GM23248 (cell line): ENCODE data around the gene ST6GALNAC3. TPM values are rescaled to one million over a fixed set of nuclear protein-coding genes. Genes with fewer than 3 reads are reported as not detected.

Experiments used
- DNase-seq: peaks from one replicate; pipeline ENCODE4 v3.0.0-alpha.2; 2015
- H2AFZ ChIP-seq: fragments of 200-600 bp; sonication (generic); 2 replicates; pipeline ENCODE4 v1.6.1; 2016; ENCODE audit warnings: antibody characterized with exemption
- H3F3A ChIP-seq: fragments of 200-600 bp; sonication (generic); 2 replicates; pipeline ENCODE4 v1.6.1; 2016; ENCODE audit warnings: mild to moderate bottlenecking, antibody characterized with exemption, mixed run types; ENCODE audit not compliant: insufficient read depth
- H3K27ac ChIP-seq: fragments of 200-600 bp; sonication (generic); 2 replicates; pipeline ENCODE4 v1.5.1; 2016; ENCODE audit warnings: mild to moderate bottlenecking
- H3K27me3 ChIP-seq: fragments of 200-600 bp; sonication (generic); replicated peaks from 2 replicates; pipeline ENCODE4 v1.6.1; 2016; ENCODE audit warnings: mild to moderate bottlenecking; ENCODE audit not compliant: insufficient read depth
- H3K36me3 ChIP-seq: fragments of 200-600 bp; sonication (generic); 2 replicates; pipeline ENCODE4 v1.6.1; 2016; ENCODE audit warnings: low read depth, mild to moderate bottlenecking
- H3K4me1 ChIP-seq: fragments of 200-600 bp; sonication (generic); 2 replicates; pipeline ENCODE4 v1.6.1; 2016; ENCODE audit warnings: mild to moderate bottlenecking; ENCODE audit not compliant: insufficient read depth
- H3K4me2 ChIP-seq: fragments of 200-600 bp; sonication (generic); one replicate; pipeline ENCODE4 v1.6.1; 2016; ENCODE audit warnings: mild to moderate bottlenecking; ENCODE audit not compliant: unreplicated experiment
- H3K4me3 ChIP-seq: fragments of 200-600 bp; sonication (generic); 2 replicates; pipeline ENCODE4 v1.5.1; 2016; ENCODE audit warnings: mild to moderate bottlenecking
- H3K79me2 ChIP-seq: fragments of 200-600 bp; sonication (generic); 2 replicates; pipeline ENCODE4 v1.6.1; 2016; ENCODE audit warnings: mild to moderate bottlenecking; ENCODE audit not compliant: insufficient read depth
- H3K9ac ChIP-seq: fragments of 200-600 bp; sonication (generic); 2 replicates; pipeline ENCODE4 v1.6.1; 2016; ENCODE audit warnings: mild to moderate bottlenecking
- H3K9me2 ChIP-seq: fragments of 200-600 bp; sonication (generic); 2 replicates; pipeline ENCODE4 v1.6.1; 2016; ENCODE audit warnings: mixed run types, mild to moderate bottlenecking, moderate library complexity; ENCODE audit not compliant: insufficient read depth
- H3K9me3 ChIP-seq: fragments of 200-600 bp; sonication (generic); one replicate; pipeline ENCODE4 v1.6.1; 2017; ENCODE audit warnings: low read depth
- H4K20me1 ChIP-seq: fragments of 200-600 bp; sonication (generic); 2 replicates; pipeline ENCODE4 v1.6.0; 2016; ENCODE audit not compliant: insufficient read depth
- EZH2 ChIP-seq: fragments of 200-600 bp; sonication (generic); IDR thresholded peaks from 2 replicates; pipeline ENCODE4 v1.6.1; 2018; ENCODE audit warnings: antibody characterized with exemption, mild to moderate bottlenecking; ENCODE audit not compliant: insufficient read depth, poor library complexity, severe bottlenecking
- EZH2phosphoT487 ChIP-seq: fragments of 200-600 bp; sonication (generic); IDR thresholded peaks from 2 replicates; pipeline ENCODE4 v1.6.1; 2018; ENCODE audit warnings: antibody characterized with exemption, moderate library complexity, mild to moderate bottlenecking, low read depth; ENCODE audit not compliant: insufficient read depth
- WGBS, 2 experiments: methylation state at CpG; one replicate each; pipeline ENCODE4 v1.1.6; 2015 to 2017; ENCODE audit warnings: low lambda C conversion rate in 2 of 2, low coverage in 1 of 2; ENCODE audit errors: missing lambda C conversion rate in 2 of 2; 5-methylcytosine and 5-hydroxymethylcytosine counted together
- in situ Hi-C: fragments of 300-500 bp; cut with MboI; formaldehyde crosslinking; loops from 2 replicates; pipeline ENCODE4 v1.15.0; 2020
- polyA plus RNA-seq: library from polyadenylated mRNA; unstranded; fragments of >200 nt; fragmentation: Nextera tagmentation; extraction: Ambion mirVana; gene quantifications from 2 replicates; pipeline ENCODE4 v1.2.1, GENCODE V29; 2016
- total RNA-seq: library from RNA; depleted of rRNA; stranded (reverse); fragments of >200 nt; shearing (Covaris generic); gene quantifications from 2 replicates; pipeline ENCODE4 v1.2.3, GENCODE V29; 2014

The ST6GALNAC3 gene
- total and polyA plus RNA-seq, 2 experiments from 2014 or later, result not detected

DNA sequence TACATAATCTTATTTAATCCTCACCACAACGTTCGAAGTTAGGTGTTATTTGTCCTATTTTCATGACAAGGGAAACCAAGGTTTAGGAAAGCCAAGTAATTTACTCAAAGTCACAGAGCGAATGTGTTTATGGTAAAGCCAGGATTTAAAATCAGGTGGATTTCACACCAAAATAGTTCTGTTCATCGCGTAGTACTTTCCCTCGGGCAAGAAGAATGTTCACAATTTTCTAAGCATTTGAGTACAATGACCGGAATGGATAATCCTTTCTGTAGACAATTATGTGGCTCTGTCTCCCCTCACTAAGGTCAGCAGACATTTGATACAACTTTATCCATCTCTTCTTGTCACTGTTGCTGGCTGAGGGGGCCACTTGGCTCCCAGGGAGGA is 204.2 kb downstream of the ST6GALNAC3 start:
- no peak overlapping the region for H3K9ac ChIP-seq
- in situ Hi-C loops, result no loop called here
- no peaks in the 10 kb centered on the region for H4K20me1 ChIP-seq
- no peaks in the 10 kb centered on the region for H3K9me2 ChIP-seq
- no peak for DNase-seq
- no peaks in the 10 kb centered on the region for H3K4me1 ChIP-seq
- H3F3A ChIP-seq, result no peaks in the 10 kb centered on the region
- TF ChIP-seq EZH2phosphoT487 (no peak), EZH2 (no peak)
- H3K4me3 ChIP-seq, result no peak overlapping the region
- H3K27ac ChIP-seq, result no peak overlapping the region
- 57 to 63% methylated on average over 7 of the region's 7 CpGs for WGBS, 2 experiments
- no peaks in the 10 kb centered on the region for H3K9me3 ChIP-seq
- no peak overlapping the region for H2AFZ ChIP-seq
- no peaks in the 10 kb centered on the region for H3K27me3 ChIP-seq
- H3K79me2 ChIP-seq, result no peaks in the 10 kb centered on the region
- no peak overlapping the region for H3K4me2 ChIP-seq
- H3K36me3 ChIP-seq, result no peaks in the 10 kb centered on the region

DNA sequence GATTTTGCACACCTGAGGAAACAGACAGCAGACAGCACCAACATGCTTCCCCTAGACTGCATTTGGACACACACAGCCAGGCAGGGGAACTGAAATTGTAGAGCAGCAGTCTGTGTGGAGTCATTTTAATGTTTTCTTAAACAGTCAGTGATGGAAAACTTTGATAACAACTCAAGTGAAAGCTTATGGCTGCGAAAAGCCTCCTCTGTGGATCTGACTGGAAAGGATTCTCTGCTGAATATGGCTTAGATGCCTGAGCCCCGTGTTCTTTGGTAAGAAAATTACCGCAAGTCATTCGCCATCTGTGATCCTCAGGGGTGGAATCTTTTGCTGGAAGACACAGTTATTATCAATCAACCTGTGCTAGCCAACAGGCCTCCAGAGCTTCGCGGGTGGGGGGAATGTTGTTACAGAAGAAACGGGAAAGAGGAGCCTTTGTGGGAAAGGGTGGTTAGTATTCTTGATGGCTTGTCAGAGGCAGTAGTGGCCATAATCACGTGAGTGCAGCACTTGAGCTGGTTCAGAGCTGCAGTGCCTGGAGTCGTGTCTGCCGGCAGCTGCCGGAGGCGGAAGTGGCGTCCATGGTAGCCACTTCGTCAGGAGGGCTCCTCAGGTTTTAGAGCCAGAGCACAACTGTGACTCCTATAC is 204.7 kb downstream of the ST6GALNAC3 start:
- DNase-seq, result no peak
- Histone ChIP-seq H3K4me1 (no peaks in the 10 kb centered on the region), H3K9ac (no peak overlapping the region), H2AFZ (no peak overlapping the region), H3K27me3 (no peaks in the 10 kb centered on the region), H3K9me3 (no peaks in the 10 kb centered on the region), H3K27ac (no peak overlapping the region), H3K36me3 (no peaks in the 10 kb centered on the region), H3K9me2 (no peaks in the 10 kb centered on the region), H3K4me2 (no peak overlapping the region), H3K4me3 (no peak overlapping the region), H3F3A (no peaks in the 10 kb centered on the region), H3K79me2 (no peaks in the 10 kb centered on the region), H4K20me1 (no peaks in the 10 kb centered on the region)
- TF ChIP-seq EZH2phosphoT487 (no peak), EZH2 (no peak)
- 75 to 78% methylated on average over 14 of the region's 14 CpGs for WGBS, 2 experiments
- in situ Hi-C loops, result no loop called here

DNA sequence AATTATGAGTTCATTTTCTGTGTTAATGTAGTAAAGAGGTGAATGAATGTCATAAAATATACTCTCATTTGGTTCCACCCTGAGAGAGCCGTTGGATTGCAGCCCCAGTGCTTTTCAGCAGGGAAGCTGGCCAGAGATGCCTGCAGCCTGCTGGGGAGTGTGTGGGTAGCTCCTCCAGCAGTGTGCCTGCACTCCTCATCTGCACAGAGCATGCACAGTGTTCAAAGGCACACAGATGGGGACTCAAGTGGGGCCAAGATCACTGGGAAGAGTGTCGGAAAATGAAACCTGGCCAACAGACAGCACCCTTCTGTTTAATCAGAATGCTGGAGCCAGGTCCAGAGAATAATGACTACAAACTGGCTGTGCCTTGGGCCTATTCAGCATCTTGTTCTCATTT is 206.8 kb downstream of the ST6GALNAC3 start:
- Histone ChIP-seq H3K9me3 (no peaks in the 10 kb centered on the region), H3K4me2 (no peak overlapping the region), H3K4me1 (no peaks in the 10 kb centered on the region), H3F3A (no peaks in the 10 kb centered on the region), H3K9ac (no peak overlapping the region), H3K9me2 (no peaks in the 10 kb centered on the region), H2AFZ (no peak overlapping the region), H3K27ac (no peak overlapping the region), H3K79me2 (no peaks in the 10 kb centered on the region), H3K27me3 (no peaks in the 10 kb centered on the region), H4K20me1 (no peaks in the 10 kb centered on the region), H3K4me3 (no peak overlapping the region), H3K36me3 (no peaks in the 10 kb centered on the region)
- no peak for TF ChIP-seq EZH2phosphoT487
- no peak for TF ChIP-seq EZH2
- DNase-seq, result no peak
- 12 to 26% methylated on average over 2 of the region's 2 CpGs for WGBS, 2 experiments
- in situ Hi-C loops, result no loop called here

DNA sequence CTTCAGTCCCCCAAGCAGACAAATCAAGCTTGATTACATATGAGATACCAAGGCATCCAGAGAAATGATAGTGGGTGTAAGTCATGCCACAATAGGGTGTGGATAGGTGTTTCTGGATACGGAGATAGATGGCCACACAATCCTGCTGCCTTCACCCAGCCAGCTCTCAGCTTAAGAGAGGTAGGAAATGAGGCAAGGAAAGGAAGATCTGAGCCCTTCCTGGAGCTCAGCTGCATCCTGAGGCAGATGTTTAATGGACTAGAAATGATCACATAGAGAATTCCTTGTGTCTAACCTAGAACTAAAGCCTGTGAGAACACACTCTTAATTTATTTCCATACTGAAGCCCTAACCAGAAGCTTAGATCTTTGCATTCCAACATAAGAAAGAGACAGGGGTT is 210.3 kb downstream of the ST6GALNAC3 start:
- H3K4me1 ChIP-seq, result no peaks in the 10 kb centered on the region
- H3K4me3 ChIP-seq, result no peak overlapping the region
- in situ Hi-C loops, result no loop called here
- no peak overlapping the region for H2AFZ ChIP-seq
- H3K27me3 ChIP-seq, result no peaks in the 10 kb centered on the region
- no peaks in the 10 kb centered on the region for H3K79me2 ChIP-seq
- DNase-seq, result no peak
- no peaks in the 10 kb centered on the region for H3K9me2 ChIP-seq
- H3F3A ChIP-seq, result no peaks in the 10 kb centered on the region
- no peaks in the 10 kb centered on the region for H4K20me1 ChIP-seq
- no peak overlapping the region for H3K27ac ChIP-seq
- TF ChIP-seq EZH2phosphoT487, result no peak
- TF ChIP-seq EZH2, result no peak
- no peaks in the 10 kb centered on the region for H3K9me3 ChIP-seq
- 57 to 70% methylated on average over 1 of the region's 1 CpG for WGBS, 2 experiments
- no peak overlapping the region for H3K4me2 ChIP-seq
- H3K9ac ChIP-seq, result no peak overlapping the region
- H3K36me3 ChIP-seq, result no peaks in the 10 kb centered on the region
